H9 (cell line): Measurements from ENCODE around the gene PCED1A. TPM values are rescaled to one million over a fixed set of nuclear protein-coding genes. Genes with fewer than 3 reads are reported as not detected.

Source experiments
- DNase-seq: peaks from one replicate; pipeline ENCODE4 v3.0.0-alpha.2; 2017
- H2AFZ ChIP-seq: one replicate; pipeline ENCODE4 v1.6.1; 2013; ENCODE audit warnings: mild to moderate bottlenecking, low read length, control low read depth, moderate library complexity
- H2AK5ac ChIP-seq: 2 replicates; pipeline ENCODE4 v1.6.1; 2013; ENCODE audit warnings: low read length, control low read depth, mixed read lengths; ENCODE audit not compliant: insufficient read length
- H2BK120ac ChIP-seq: one replicate; pipeline ENCODE4 v1.6.1; 2013; ENCODE audit warnings: low read depth, mild to moderate bottlenecking, low read length, control low read depth, inconsistent platforms; ENCODE audit not compliant: poor library complexity, severe bottlenecking
- H2BK12ac ChIP-seq: 2 replicates; pipeline ENCODE4 v1.6.1; 2013; ENCODE audit warnings: low read length, control low read depth, mixed read lengths, low read depth; ENCODE audit not compliant: insufficient read length
- H2BK15ac ChIP-seq: 2 replicates; pipeline ENCODE4 v1.6.1; 2013; ENCODE audit warnings: low read depth, low read length, control low read depth
- H2BK20ac ChIP-seq: one replicate; pipeline ENCODE4 v1.6.1; 2013; ENCODE audit warnings: low read depth, mild to moderate bottlenecking, low read length, control low read depth, inconsistent platforms; ENCODE audit not compliant: poor library complexity, severe bottlenecking
- H2BK5ac ChIP-seq: 2 replicates; pipeline ENCODE4 v1.6.1; 2013; ENCODE audit warnings: low read length, control low read depth, mixed read lengths; ENCODE audit not compliant: insufficient read length
- H3K14ac ChIP-seq: 2 replicates; pipeline ENCODE4 v1.6.1; 2013; ENCODE audit warnings: low read length, control low read depth; ENCODE audit not compliant: insufficient read depth
- H3K18ac ChIP-seq: 2 replicates; pipeline ENCODE4 v1.6.1; 2013; ENCODE audit warnings: low read depth, mild to moderate bottlenecking, mixed read lengths, low read length, control low read depth; ENCODE audit not compliant: insufficient read length
- H3K23ac ChIP-seq: 2 replicates; pipeline ENCODE4 v1.6.1; 2013; ENCODE audit warnings: low read length, control low read depth, mixed read lengths, low read depth; ENCODE audit not compliant: insufficient read length
- H3K23me2 ChIP-seq: 2 replicates; pipeline ENCODE4 v1.6.1; 2013; ENCODE audit warnings: low read depth, mild to moderate bottlenecking, mixed read lengths, low read length, control low read depth; ENCODE audit not compliant: insufficient read length, poor library complexity, severe bottlenecking
- H3K27ac ChIP-seq: 2 replicates; pipeline ENCODE4 v1.5.1; 2013; ENCODE audit warnings: low read length, control low read depth, mixed read lengths, low read depth; ENCODE audit not compliant: insufficient read length
- H3K27me3 ChIP-seq: 2 replicates; pipeline ENCODE4 v1.6.1; 2013; ENCODE audit warnings: low read length, control low read depth, inconsistent platforms; ENCODE audit not compliant: insufficient read depth
- H3K4ac ChIP-seq: 2 replicates; pipeline ENCODE4 v1.6.1; 2013; ENCODE audit warnings: low read depth, mild to moderate bottlenecking, control low read depth, inconsistent platforms, low read length, moderate library complexity
- H3K4me1 ChIP-seq: 2 replicates; pipeline ENCODE4 v1.6.1; 2013; ENCODE audit warnings: low read length, control low read depth, inconsistent platforms; ENCODE audit not compliant: insufficient read depth
- H3K4me2 ChIP-seq: 2 replicates; pipeline ENCODE4 v1.6.1; 2013; ENCODE audit warnings: low read length, control low read depth, mixed read lengths; ENCODE audit not compliant: insufficient read length, insufficient read depth
- H3K56ac ChIP-seq: 2 replicates; pipeline ENCODE4 v1.6.1; 2013; ENCODE audit warnings: low read depth, mild to moderate bottlenecking, mixed read lengths, low read length, control low read depth; ENCODE audit not compliant: insufficient read length
- H3K79me1 ChIP-seq: 2 replicates; pipeline ENCODE4 v1.6.1; 2013; ENCODE audit warnings: low read depth, mild to moderate bottlenecking, moderate library complexity, low read length, control low read depth, inconsistent platforms; ENCODE audit not compliant: insufficient read depth, poor library complexity, severe bottlenecking
- H3K79me2 ChIP-seq: 2 replicates; pipeline ENCODE4 v1.6.1; 2013; ENCODE audit warnings: low read length, control low read depth, inconsistent platforms; ENCODE audit not compliant: insufficient read depth
- H3K9ac ChIP-seq: 2 replicates; pipeline ENCODE4 v1.6.1; 2013; ENCODE audit warnings: low read length, control low read depth, mixed read lengths; ENCODE audit not compliant: insufficient read length; ENCODE audit errors: extremely low read depth
- H3K9me3 ChIP-seq: one replicate; pipeline ENCODE4 v1.6.1; 2013; ENCODE audit warnings: low read depth, low read length, inconsistent platforms; ENCODE audit not compliant: control insufficient read depth
- H3T11ph ChIP-seq: one replicate; pipeline ENCODE4 v1.6.1; 2013; ENCODE audit warnings: mild to moderate bottlenecking, low read length, control low read depth, inconsistent platforms
- H4K20me1 ChIP-seq: one replicate; pipeline ENCODE4 v1.6.1; 2013; ENCODE audit not compliant: control insufficient read depth, insufficient read length, insufficient read depth
- H4K5ac ChIP-seq: 2 replicates; pipeline ENCODE4 v1.6.1; 2013; ENCODE audit warnings: low read depth, mild to moderate bottlenecking, mixed read lengths, low read length, control low read depth; ENCODE audit not compliant: insufficient read length
- H4K8ac ChIP-seq: replicated peaks from 2 replicates; pipeline ENCODE4 v1.6.1; 2013; ENCODE audit warnings: low read length, control low read depth, mixed read lengths, low read depth; ENCODE audit not compliant: insufficient read length
- H4K91ac ChIP-seq: 2 replicates; pipeline ENCODE4 v1.6.1; 2013; ENCODE audit warnings: low read depth, mild to moderate bottlenecking, moderate library complexity, mixed read lengths, low read length, control low read depth; ENCODE audit not compliant: insufficient read length
- H3K27ac Mint-ChIP-seq, 3 experiments: 2 replicates in 2 of 3; 3 replicates in 1 of 3; pipeline ENCODE4 v1.8.0; 2020 to 2021; ENCODE audit warnings: mixed read lengths in 3 of 3, mild to moderate bottlenecking in 1 of 3, moderate library complexity in 1 of 3
- H3K27me3 Mint-ChIP-seq: 2 replicates; pipeline ENCODE4 v1.8.0; 2021; ENCODE audit warnings: low read depth, mild to moderate bottlenecking, moderate library complexity, mixed read lengths
- H3K36me3 Mint-ChIP-seq, 3 experiments: 2 replicates in 2 of 3; 3 replicates in 1 of 3; pipeline ENCODE4 v1.8.0; 2020 to 2021; ENCODE audit warnings: low read depth in 3 of 3, mixed read lengths in 3 of 3; ENCODE audit not compliant: insufficient read depth in 1 of 3
- H3K4me1 Mint-ChIP-seq, 2 experiments: 2 replicates each; pipeline ENCODE4 v1.8.0; 2020; ENCODE audit warnings: mixed read lengths in 2 of 2
- H3K4me3 Mint-ChIP-seq, 2 experiments: 2 replicates in 1 of 2; 3 replicates in 1 of 2; pipeline ENCODE4 v1.8.0; 2020 to 2021; ENCODE audit warnings: mild to moderate bottlenecking in 2 of 2, mixed read lengths in 2 of 2, moderate library complexity in 1 of 2
- H3K9me3 Mint-ChIP-seq, 2 experiments: 2 replicates in 1 of 2; 3 replicates in 1 of 2; pipeline ENCODE4 v1.8.0; 2020; ENCODE audit warnings: mild to moderate bottlenecking in 2 of 2, mixed read lengths in 2 of 2, moderate library complexity in 1 of 2
- CTCF ChIP-seq: fragments of 200-600 bp; sonication (generic); conservative IDR thresholded peaks from 3 replicates; pipeline ENCODE4 v1.8.0; 2021; ENCODE audit warnings: antibody characterized with exemption, mild to moderate bottlenecking
- WGBS: extraction: QIAGEN DNeasy Blood & Tissue Kit; methylation state at CpG from one replicate; pipeline ENCODE4 v1.1.7; 2013; ENCODE audit warnings: missing lambda C conversion rate, low lambda C conversion rate, mixed read lengths; ENCODE audit not compliant: insufficient read length; ENCODE audit errors: extremely low coverage; 5-methylcytosine and 5-hydroxymethylcytosine counted together
- total RNA-seq: library from RNA; stranded (reverse); gene quantifications from 2 replicates; pipeline ENCODE4 v1.2.1, GENCODE V29; 2021

PCED1A gene
- total RNA-seq, 1 experiment from 2014 or later: 30.8 TPM

- Histone ChIP-seq H3K9ac (no peak overlapping the region), H3K9me3 (no peaks in the 10 kb centered on the region), H2BK120ac (no peak overlapping the region), H3K23ac (no peak overlapping the region), H4K91ac (no peak overlapping the region), H2BK20ac (no peak overlapping the region), H3K18ac (no peak overlapping the region), H2BK12ac (no peak overlapping the region), H4K20me1 (no peaks in the 10 kb centered on the region), H3K27me3 (peaks cover 12% of the 10 kb centered on the region; the same call in 1 of the 2 replicates), H4K8ac (no peak overlapping the region), H3K79me1 (no peaks in the 10 kb centered on the region), H3K56ac (no peak overlapping the region), H3K4me1 (no peaks in the 10 kb centered on the region; the same call in 1 of the 2 replicates), H3T11ph (no peak overlapping the region), H3K4ac (no peak overlapping the region), H4K5ac (no peak overlapping the region), H3K4me2 (no peak overlapping the region), H3K23me2 (peaks cover 7% of the 10 kb centered on the region), H2BK5ac (no peak overlapping the region), H3K14ac (no peak overlapping the region), H3K27ac (no peak overlapping the region), H2AFZ (no peak overlapping the region), H2BK15ac (no peak overlapping the region), H3K79me2 (no peaks in the 10 kb centered on the region), H2AK5ac (no peak overlapping the region)
- Mint-ChIP-seq H3K36me3 (peaks cover 23 to 66% (median 38%) of the 10 kb centered on the region in 3 experiments), H3K27me3 (peaks cover 21% of the 10 kb centered on the region), H3K4me3 (peak overlapping the region in 1 of 2 experiments; percentile 59; a peak in 2 of 5 replicates), H3K4me1 (peaks cover 25 to 29% of the 10 kb centered on the region in 2 experiments), H3K9me3 (no peaks in the 10 kb centered on the region; a peak in 1 of 5 replicates), H3K27ac (no peak overlapping the region; a peak in 2 of 7 replicates)
- no peak for TF ChIP-seq CTCF
- WGBS: no CpG with 5 or more reads among the region's 19 CpGs
- no peak for DNase-seq
These were observed 42.2 kb downstream of the PCED1A start for GRCh38 chr20:2798095-2798805.
